ENCODE results near the gene CGB2. TPM values are rescaled to one million over a fixed set of nuclear protein-coding genes. Genes with fewer than 3 reads are reported as not detected.

CGB2 gene
- polyA plus RNA-seq, 1 donor from 2014 or later: not detected

- no peak overlapping the region for H2AFZ ChIP-seq (ENCODE audit: low read depth, low read length)
- H3K27me3 ChIP-seq (ENCODE audit: insufficient read depth, low read depth, low read length): peaks cover 37% of the 10 kb centered on the region
These were observed 29.8 kb downstream of the CGB2 start for GRCh38 chr19:49061445-49061844.

GRCh38 chr19:49064029-49064629 lies 32.4 kb downstream of the CGB2 start:
- H3K27me3 ChIP-seq (ENCODE audit: insufficient read depth, low read depth, low read length): peaks cover 18% of the 10 kb centered on the region
- H2AFZ ChIP-seq (ENCODE audit: low read depth, low read length): no peak overlapping the region
- H3K4me3 ChIP-seq (ENCODE audit: low read length): peak overlapping the region; percentile 57
- TF ChIP-seq POLR2AphosphoS5 (IDR thresholded peaks at IDR 0.05) (no peak), REST (IDR thresholded peaks at IDR 0.05; ENCODE audit: borderline replicate concordance) (no peak), RAD21 (conservative IDR thresholded peaks at IDR 0.05) (no peak), TAF1 (IDR thresholded peaks at IDR 0.05; ENCODE audit: low read depth) (no peak), EP300 (conservative IDR thresholded peaks at IDR 0.05; ENCODE audit: poor library complexity, severe bottlenecking) (no peak), EZH2 (IDR thresholded peaks at IDR 0.05; ENCODE audit: borderline replicate concordance, insufficient read depth, low read length, poor library complexity, severe bottlenecking) (no peak), SMC3 (conservative IDR thresholded peaks at IDR 0.05; ENCODE audit: poor library complexity) (no peak), MXI1 (conservative IDR thresholded peaks at IDR 0.05; ENCODE audit: poor library complexity, severe bottlenecking) (no peak)

More at GRCh38 chr19:49061445-49061844, 29.8 kb downstream of the CGB2 start:
- no peaks in the 10 kb centered on the region for H3K9me2 ChIP-seq (ENCODE audit: insufficient read depth, low read length)
- H3K9ac ChIP-seq (ENCODE audit: low read length): no peak overlapping the region
- no peaks in the 10 kb centered on the region for H3K36me3 ChIP-seq (ENCODE audit: insufficient read depth, low read length)
- no peaks in the 10 kb centered on the region for H3K79me2 ChIP-seq (replicated peaks; ENCODE audit: insufficient read depth, low read length)
- TF ChIP-seq SMC3 (conservative IDR thresholded peaks at IDR 0.05; ENCODE audit: poor library complexity) (no peak), TAF1 (IDR thresholded peaks at IDR 0.05; ENCODE audit: low read depth) (no peak), POLR2AphosphoS5 (IDR thresholded peaks at IDR 0.05) (no peak), MXI1 (conservative IDR thresholded peaks at IDR 0.05; ENCODE audit: poor library complexity, severe bottlenecking) (no peak), EP300 (conservative IDR thresholded peaks at IDR 0.05; ENCODE audit: poor library complexity, severe bottlenecking) (no peak), RAD21 (conservative IDR thresholded peaks at IDR 0.05) (no peak), CTCF (IDR thresholded peaks at IDR 0.05; ENCODE audit: poor library complexity, severe bottlenecking) (no peak), REST (IDR thresholded peaks at IDR 0.05; ENCODE audit: borderline replicate concordance) (no peak), EZH2 (IDR thresholded peaks at IDR 0.05; ENCODE audit: borderline replicate concordance, insufficient read depth, low read length, poor library complexity, severe bottlenecking) (no peak)
- H3K27ac ChIP-seq (ENCODE audit: low read length): no peak overlapping the region
- no peaks in the 10 kb centered on the region for H3K9me3 ChIP-seq (ENCODE audit: low read length)
- H3K4me3 ChIP-seq (ENCODE audit: low read length): no peak overlapping the region
- H3F3A ChIP-seq (ENCODE audit: insufficient read depth, low read length, poor library complexity, severe bottlenecking): no peaks in the 10 kb centered on the region
- no peaks in the 10 kb centered on the region for H4K20me1 ChIP-seq (ENCODE audit: insufficient read depth)
- no peak overlapping the region for H3K4me2 ChIP-seq (ENCODE audit: low read length)

More at GRCh38 chr19:49064029-49064629, 32.4 kb downstream of the CGB2 start:
- no peaks in the 10 kb centered on the region for H3K36me3 ChIP-seq (ENCODE audit: insufficient read depth, low read length)
- no peaks in the 10 kb centered on the region for H3K9me2 ChIP-seq (ENCODE audit: insufficient read depth, low read length)
- H3K27ac ChIP-seq (ENCODE audit: low read length): no peak overlapping the region
- H3K9ac ChIP-seq (ENCODE audit: low read length): no peak overlapping the region
- H3K9me3 ChIP-seq (ENCODE audit: low read length): no peaks in the 10 kb centered on the region
- H4K20me1 ChIP-seq (ENCODE audit: insufficient read depth): no peaks in the 10 kb centered on the region
- no peaks in the 10 kb centered on the region for H3F3A ChIP-seq (ENCODE audit: insufficient read depth, low read length, poor library complexity, severe bottlenecking)
- H3K79me2 ChIP-seq (replicated peaks; ENCODE audit: insufficient read depth, low read length): no peaks in the 10 kb centered on the region
- H3K4me2 ChIP-seq (ENCODE audit: low read length): no peak overlapping the region
